ENCODE measurements around the gene SYT12. TPM values are rescaled to one million over a fixed set of nuclear protein-coding genes. Genes with fewer than 3 reads are reported as not detected.
"Not testable (repeated sequence)": the region's sequence is repeated elsewhere in the genome, so short reads cannot be mapped to it uniquely, and the experiment has no call there.

Gene SYT12
- total RNA-seq, 4 donors from 2014 or later = 0.08 to 1.7 (median 0.41) TPM

- no peak for DNase-seq (ENCODE audit: low spot score in 2 of 2)
- TF ChIP-seq CTCF (IDR thresholded peaks at IDR 0.05) = no peak
- 83 to 90% methylated on average over 5 of the region's 5 CpGs for WGBS, 2 donors
- intact Hi-C loops (cut with DNase I; ENCODE audit: low total_unique reads) = no loop called here
- no peak overlapping the region for H3K4me3 ChIP-seq (ENCODE audit: low read depth, poor library complexity, severe bottlenecking)
Measured at GRCh38 chr11:66983275-66983924, 39.5 kb upstream of the SYT12 start.

GRCh38 chr11:66985508-66986177 is 37.3 kb upstream of the SYT12 start:
- H3K4me3 ChIP-seq (ENCODE audit: low read depth, poor library complexity, severe bottlenecking) = no peak overlapping the region
- no peak for DNase-seq (ENCODE audit: low spot score in 2 of 2)

GRCh38 chr11:66986178-66986545 is 36.8 kb upstream of the SYT12 start:
- H3K4me3 ChIP-seq (ENCODE audit: low read depth, poor library complexity, severe bottlenecking) = no peak overlapping the region
- DNase-seq (ENCODE audit: low spot score in 2 of 2) = no peak
- intact Hi-C loops (cut with DNase I; ENCODE audit: low total_unique reads) = no loop called here
- WGBS, 2 donors = 69 to 71% methylated on average over 6 to 7 of the region's 7 CpGs
- TF ChIP-seq CTCF (IDR thresholded peaks at IDR 0.05) (no peak), POLR2A (IDR thresholded peaks at IDR 0.05) (no peak)

More at GRCh38 chr11:66985508-66986177, 37.3 kb upstream of the SYT12 start:
- no peak for TF ChIP-seq POLR2A (IDR thresholded peaks at IDR 0.05)
- TF ChIP-seq CTCF (IDR thresholded peaks at IDR 0.05) = no peak
- intact Hi-C loops (cut with DNase I; ENCODE audit: low total_unique reads) = no loop called here
- WGBS, 2 donors = 69 to 77% methylated on average over 8 of the region's 8 CpGs

- DNase-seq (ENCODE audit: low spot score in 2 of 2) = no peak
Measured at GRCh38 chr11:66987158-66987620, 35.7 kb upstream of the SYT12 start.

GRCh38 chr11:66987924-66988637 is 34.9 kb upstream of the SYT12 start:
- 86 to 91% methylated on average over 13 of the region's 13 CpGs for WGBS, 2 donors
- intact Hi-C loops (cut with DNase I; ENCODE audit: low total_unique reads) = no loop called here
- TF ChIP-seq CTCF (IDR thresholded peaks at IDR 0.05) (no peak), POLR2A (IDR thresholded peaks at IDR 0.05) (no peak)
- DNase-seq (ENCODE audit: low spot score in 2 of 2) = no peak
- no peak overlapping the region for H3K4me3 ChIP-seq (ENCODE audit: low read depth, poor library complexity, severe bottlenecking)

More at GRCh38 chr11:66987158-66987620, 35.7 kb upstream of the SYT12 start:
- TF ChIP-seq CTCF (IDR thresholded peaks at IDR 0.05) (no peak), POLR2A (IDR thresholded peaks at IDR 0.05) (no peak)
- intact Hi-C loops (cut with DNase I; ENCODE audit: low total_unique reads) = no loop called here
- 75 to 78% methylated on average over 6 of the region's 6 CpGs for WGBS, 2 donors
- H3K4me3 ChIP-seq (ENCODE audit: low read depth, poor library complexity, severe bottlenecking) = no peak overlapping the region

GRCh38 chr11:66988741-66989140 is 34.2 kb upstream of the SYT12 start:
- 91 to 98% methylated on average over 11 to 14 of the region's 28 CpGs for WGBS, 2 donors
- intact Hi-C loops (cut with DNase I; ENCODE audit: low total_unique reads); DNase-seq (ENCODE audit: low spot score in 2 of 2): not testable (repeated sequence)

GRCh38 chr11:66989360-66989759 is 33.6 kb upstream of the SYT12 start:
- H3K4me3 ChIP-seq (ENCODE audit: low read depth, poor library complexity, severe bottlenecking); DNase-seq (ENCODE audit: low spot score in 2 of 2); intact Hi-C loops (cut with DNase I; ENCODE audit: low total_unique reads): not testable (repeated sequence)
- 88 to 92% methylated on average over 9 of the region's 9 CpGs for WGBS, 2 donors

More at GRCh38 chr11:66988741-66989140, 34.2 kb upstream of the SYT12 start:
- H3K4me3 ChIP-seq (ENCODE audit: low read depth, poor library complexity, severe bottlenecking) = not testable (repeated sequence)
